Measurements from ENCODE around the gene LAMA3.
A peak's percentile ranks its signal among the peaks of the same experiment; 100 is the strongest.

The LAMA3 gene

DNA sequence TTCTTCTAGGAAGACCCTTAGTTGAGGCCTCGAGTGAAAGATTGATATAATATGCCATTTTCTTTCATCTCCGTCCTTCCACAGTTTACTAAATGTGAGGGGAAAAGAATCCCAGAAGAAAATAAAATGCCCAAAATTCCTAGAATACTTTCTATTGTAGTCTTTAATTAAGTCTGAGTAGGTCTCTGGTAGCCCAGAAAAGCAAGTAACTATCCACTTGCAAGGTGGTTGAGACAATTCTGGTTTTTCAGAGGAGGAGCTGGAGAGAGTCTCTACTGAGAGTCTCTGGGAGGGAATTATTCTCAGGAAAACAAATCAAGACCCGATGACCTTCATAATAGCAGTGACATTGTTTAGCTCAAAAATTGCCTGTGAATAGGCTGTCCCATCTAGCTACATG, 261.4 kb downstream of the LAMA3 start:
- no peak for DNase-seq

GRCh38 chr18:23951206-23951605, 262.0 kb downstream of the LAMA3 start:
- no peak for DNase-seq

GRCh38 chr18:23953984-23954383, 264.7 kb downstream of the LAMA3 start:
- no peak for DNase-seq

DNA sequence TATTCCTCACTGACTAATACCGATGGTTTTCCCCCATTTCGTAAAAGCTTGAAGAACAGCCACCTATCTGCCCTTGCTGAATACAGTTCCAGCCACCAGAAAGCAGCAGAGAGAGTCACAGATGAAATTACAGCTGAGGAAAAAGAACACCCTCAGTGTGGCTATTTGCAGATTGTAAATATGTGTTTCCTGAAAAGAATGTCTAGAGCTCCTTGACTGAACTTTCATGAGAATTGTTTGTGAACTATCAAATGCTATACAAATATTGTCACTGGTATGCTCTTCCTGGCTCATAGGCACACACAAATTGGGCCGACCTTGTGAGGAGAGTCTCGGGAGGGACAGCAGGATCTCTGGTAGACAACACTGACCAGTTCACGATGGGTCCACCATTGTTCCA, 267.2 kb downstream of the LAMA3 start:
- no peak for DNase-seq

- DNase-seq: no peak
Measured at GRCh38 chr18:23958036-23958435, 268.8 kb downstream of the LAMA3 start.

DNA sequence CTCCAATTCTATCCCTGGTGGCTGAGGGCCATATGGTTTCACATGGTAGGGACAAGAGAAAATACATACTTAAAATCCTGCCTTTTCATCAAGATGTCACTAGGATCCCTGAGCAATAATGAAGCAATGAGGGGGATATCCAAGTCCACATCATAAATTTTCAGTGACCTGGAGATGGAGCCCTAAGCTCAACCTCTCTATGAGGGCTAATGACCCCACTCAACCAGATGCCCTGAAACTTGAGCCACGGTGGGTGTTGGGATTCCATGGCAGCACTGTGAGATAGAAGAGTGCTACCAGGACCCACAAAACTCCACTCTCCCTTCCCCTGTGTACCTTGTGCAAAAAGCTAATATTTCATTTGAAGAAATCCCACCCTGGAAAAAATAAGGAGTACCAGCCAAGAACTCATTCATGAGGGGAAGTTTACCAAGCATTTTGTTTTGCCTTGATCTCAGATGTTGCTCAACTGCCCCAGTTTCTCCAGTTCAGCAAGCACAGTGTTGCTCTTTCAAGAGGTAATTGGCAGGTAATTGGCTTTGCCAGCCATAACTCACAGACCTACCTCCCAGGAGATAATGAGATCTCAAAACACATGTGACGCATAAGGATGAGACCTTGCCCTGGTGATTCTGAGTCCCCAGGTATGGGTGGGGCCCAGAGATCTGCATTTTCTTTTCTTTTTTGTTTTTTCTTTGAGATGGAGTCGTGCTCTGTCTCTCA, 274.4 kb downstream of the LAMA3 start:
- no peak for DNase-seq

DNA sequence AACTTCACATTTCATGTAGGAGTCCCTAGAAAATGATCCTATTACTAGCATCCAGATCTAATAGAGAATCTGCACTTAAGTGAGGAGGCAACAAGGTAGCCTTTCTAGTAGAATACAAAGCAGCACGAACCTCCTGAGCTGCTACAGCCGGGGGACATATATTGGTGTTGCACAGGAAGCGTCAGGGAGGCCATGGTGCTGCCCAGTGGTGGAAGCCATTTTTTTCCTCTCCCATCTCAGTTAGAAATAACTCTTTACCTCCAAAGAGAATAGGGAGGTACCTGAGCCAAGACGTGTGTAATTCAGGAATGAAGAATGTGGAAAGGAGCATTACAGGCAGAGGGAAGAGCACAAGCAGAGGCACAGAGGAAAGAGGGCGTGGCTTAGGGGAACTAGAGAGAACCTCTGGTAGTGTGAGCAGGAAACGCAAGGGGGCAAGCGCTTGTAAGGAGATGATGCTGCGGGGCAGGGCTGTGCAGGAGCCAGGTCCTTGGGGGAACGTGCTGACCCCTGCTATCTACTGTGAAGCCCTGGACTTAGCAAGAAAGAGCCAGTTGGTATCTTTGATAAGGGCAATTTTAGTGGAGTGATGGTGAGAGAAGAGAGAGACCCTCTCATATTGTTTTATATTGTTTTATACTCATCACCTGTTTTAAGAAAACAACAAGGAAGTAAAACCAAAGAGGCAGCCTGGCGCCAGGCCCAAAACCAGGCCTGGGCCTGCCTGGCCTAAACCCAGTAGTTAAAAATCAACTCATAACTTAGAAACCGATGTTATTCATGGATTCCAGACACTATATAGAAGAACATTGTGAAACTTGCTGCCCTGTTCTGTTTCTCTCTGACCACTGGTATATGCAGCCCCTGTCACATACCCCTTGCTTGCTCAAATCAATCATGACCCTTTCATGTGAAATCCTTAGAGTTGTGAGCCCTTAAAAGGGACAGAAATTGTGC, 275.3 kb downstream of the LAMA3 start:
- DNase-seq: peak in 1 of 2 experiments; percentile 6

DNA sequence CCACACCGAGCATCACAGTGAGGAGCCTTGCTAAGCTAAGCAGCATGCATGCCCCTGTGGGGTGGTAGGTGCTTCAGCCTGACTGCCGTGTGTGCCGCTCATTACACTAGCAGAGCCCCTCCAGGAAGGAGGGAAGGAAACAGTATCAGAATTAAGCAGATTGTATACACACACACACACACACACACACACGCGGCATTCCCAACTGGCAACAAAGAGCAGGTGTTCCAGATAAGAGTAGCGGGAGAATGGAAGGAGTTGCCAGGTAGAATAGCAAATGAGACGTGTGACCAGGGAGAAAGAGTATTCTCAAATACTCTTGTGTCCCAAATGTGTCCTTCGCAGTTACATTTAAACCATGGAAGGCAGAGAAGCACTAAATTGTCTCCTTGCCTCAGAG, 277.7 kb downstream of the LAMA3 start:
- DNase-seq: peak; percentile 14 to 19

- DNase-seq: no peak
Measured at GRCh38 chr18:23967321-23968089, 278.3 kb downstream of the LAMA3 start.

DNA sequence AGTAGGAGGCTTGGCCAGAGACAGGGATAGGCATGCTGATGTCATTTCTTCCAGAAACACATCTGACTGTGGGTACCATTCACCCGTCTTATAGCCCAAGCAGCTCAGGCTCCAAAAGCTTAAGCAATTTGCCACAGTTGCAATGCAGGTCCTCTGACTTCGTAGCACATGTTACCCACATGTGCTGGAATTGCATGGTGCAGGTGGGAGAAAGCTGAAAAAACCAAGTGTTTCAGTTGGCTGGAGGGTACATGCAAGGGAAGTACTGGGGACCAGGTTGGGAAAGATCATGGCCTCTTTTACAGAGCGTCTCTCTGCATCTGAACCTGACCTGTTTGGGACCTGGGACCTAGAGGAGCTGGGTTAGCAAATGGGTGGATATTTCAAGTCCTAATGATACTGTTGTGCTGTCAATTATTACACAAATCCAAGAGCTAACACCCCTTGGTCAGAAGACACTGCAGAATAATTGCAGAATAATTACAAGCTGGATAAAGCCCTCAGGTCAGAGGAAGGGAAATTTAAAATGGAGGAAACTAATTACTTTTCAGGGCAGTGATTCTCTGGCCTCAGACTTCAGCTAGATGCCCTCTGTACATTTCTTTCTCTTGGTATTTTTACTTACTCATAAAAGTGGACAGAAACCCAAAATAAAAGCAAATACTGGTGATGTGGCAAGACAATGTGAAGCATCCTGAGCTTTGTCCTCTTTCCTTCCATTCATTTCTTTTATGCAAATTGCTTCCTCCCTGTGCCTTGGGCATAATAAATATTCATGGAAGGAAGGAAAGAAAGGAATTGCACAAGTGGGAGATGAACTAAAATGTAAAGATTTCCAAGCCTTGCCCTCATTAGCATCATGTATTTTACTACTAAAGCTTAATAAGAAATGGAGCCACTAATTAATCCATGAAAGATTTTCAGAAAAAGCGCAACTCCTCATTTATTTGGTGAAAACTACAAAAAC, 279.7 kb downstream of the LAMA3 start:
- DNase-seq: no peak

GRCh38 chr18:23969664-23970063, 280.4 kb downstream of the LAMA3 start:
- DNase-seq: no peak

DNA sequence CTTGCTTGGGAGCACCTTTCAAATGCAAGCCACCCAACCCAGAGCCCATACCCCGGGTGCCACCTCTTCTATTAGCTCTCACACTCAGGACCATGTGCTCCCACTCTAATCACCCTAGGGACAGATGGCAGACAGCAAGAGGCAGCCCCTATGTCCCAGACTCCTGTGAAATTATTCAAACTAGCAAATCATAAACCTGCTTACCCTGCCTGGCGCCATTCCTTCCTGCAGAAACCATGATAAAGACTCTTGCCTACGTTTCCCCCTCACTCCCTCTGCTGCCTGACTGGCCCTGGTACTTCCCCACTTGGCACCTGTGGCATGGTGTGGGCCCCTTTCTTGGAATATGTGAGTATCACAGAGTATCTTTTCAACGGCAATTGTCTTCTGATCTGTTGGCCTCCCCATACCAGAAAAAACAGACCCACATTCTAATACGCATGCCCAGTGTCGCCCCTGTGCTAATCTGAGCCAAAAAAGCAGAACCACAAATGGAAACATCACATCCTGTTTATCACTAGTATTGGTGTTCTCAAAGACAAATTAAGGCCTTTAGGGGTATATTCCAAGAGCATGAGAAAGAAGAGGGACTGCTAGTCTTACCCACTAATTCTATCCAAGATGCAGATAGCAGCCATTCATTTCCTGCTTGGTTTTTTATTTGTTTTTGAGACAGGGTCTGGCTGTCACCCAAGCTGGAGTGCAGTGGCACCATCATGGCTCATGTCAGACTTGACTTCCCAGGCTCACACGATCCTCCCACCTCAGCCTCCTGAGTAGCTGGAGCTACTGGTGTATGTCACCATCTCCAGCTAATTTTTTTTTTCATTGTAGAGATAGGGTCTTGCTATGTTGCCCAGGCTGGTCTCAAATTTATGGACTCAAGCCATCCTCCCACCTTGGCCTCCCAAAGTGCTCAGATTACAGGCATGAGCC, 281.2 kb downstream of the LAMA3 start:
- DNase-seq: no peak

- no peak for DNase-seq
Measured at GRCh38 chr18:23971097-23971440, 281.8 kb downstream of the LAMA3 start.

GRCh38 chr18:23971666-23972230, 282.5 kb downstream of the LAMA3 start:
- no peak for DNase-seq

- DNase-seq: no peak
Measured at GRCh38 chr18:23972453-23972852, 283.2 kb downstream of the LAMA3 start.

GRCh38 chr18:23977103-23977502, 287.9 kb downstream of the LAMA3 start:
- DNase-seq: no peak

GRCh38 chr18:23977719-23978483, 288.6 kb downstream of the LAMA3 start:
- no peak for DNase-seq

GRCh38 chr18:23981369-23981980, 292.2 kb downstream of the LAMA3 start:
- no peak for DNase-seq

All from NCI-H526 (cell line).